H9 (cell line): ENCODE measurements around the gene MALT1. TPM values are rescaled to one million over a fixed set of nuclear protein-coding genes. Genes with fewer than 3 reads are reported as not detected.

Experiments
- DNase-seq: peaks from one replicate; pipeline ENCODE4 v3.0.0-alpha.2; 2017
- H2AFZ ChIP-seq: one replicate; pipeline ENCODE4 v1.6.1; 2013; ENCODE audit warnings: mild to moderate bottlenecking, low read length, control low read depth, moderate library complexity
- H2AK5ac ChIP-seq: 2 replicates; pipeline ENCODE4 v1.6.1; 2013; ENCODE audit warnings: low read length, control low read depth, mixed read lengths; ENCODE audit not compliant: insufficient read length
- H2BK120ac ChIP-seq: one replicate; pipeline ENCODE4 v1.6.1; 2013; ENCODE audit warnings: low read depth, mild to moderate bottlenecking, low read length, control low read depth, inconsistent platforms; ENCODE audit not compliant: poor library complexity, severe bottlenecking
- H2BK12ac ChIP-seq: 2 replicates; pipeline ENCODE4 v1.6.1; 2013; ENCODE audit warnings: low read length, control low read depth, mixed read lengths, low read depth; ENCODE audit not compliant: insufficient read length
- H2BK15ac ChIP-seq: 2 replicates; pipeline ENCODE4 v1.6.1; 2013; ENCODE audit warnings: low read depth, low read length, control low read depth
- H2BK20ac ChIP-seq: one replicate; pipeline ENCODE4 v1.6.1; 2013; ENCODE audit warnings: low read depth, mild to moderate bottlenecking, low read length, control low read depth, inconsistent platforms; ENCODE audit not compliant: poor library complexity, severe bottlenecking
- H2BK5ac ChIP-seq: 2 replicates; pipeline ENCODE4 v1.6.1; 2013; ENCODE audit warnings: low read length, control low read depth, mixed read lengths; ENCODE audit not compliant: insufficient read length
- H3K14ac ChIP-seq: 2 replicates; pipeline ENCODE4 v1.6.1; 2013; ENCODE audit warnings: low read length, control low read depth; ENCODE audit not compliant: insufficient read depth
- H3K18ac ChIP-seq: 2 replicates; pipeline ENCODE4 v1.6.1; 2013; ENCODE audit warnings: low read depth, mild to moderate bottlenecking, mixed read lengths, low read length, control low read depth; ENCODE audit not compliant: insufficient read length
- H3K23ac ChIP-seq: 2 replicates; pipeline ENCODE4 v1.6.1; 2013; ENCODE audit warnings: low read length, control low read depth, mixed read lengths, low read depth; ENCODE audit not compliant: insufficient read length
- H3K23me2 ChIP-seq: 2 replicates; pipeline ENCODE4 v1.6.1; 2013; ENCODE audit warnings: low read depth, mild to moderate bottlenecking, mixed read lengths, low read length, control low read depth; ENCODE audit not compliant: insufficient read length, poor library complexity, severe bottlenecking
- H3K27ac ChIP-seq: 2 replicates; pipeline ENCODE4 v1.5.1; 2013; ENCODE audit warnings: low read length, control low read depth, mixed read lengths, low read depth; ENCODE audit not compliant: insufficient read length
- H3K27me3 ChIP-seq: 2 replicates; pipeline ENCODE4 v1.6.1; 2013; ENCODE audit warnings: low read length, control low read depth, inconsistent platforms; ENCODE audit not compliant: insufficient read depth
- H3K4ac ChIP-seq: 2 replicates; pipeline ENCODE4 v1.6.1; 2013; ENCODE audit warnings: low read depth, mild to moderate bottlenecking, control low read depth, inconsistent platforms, low read length, moderate library complexity
- H3K4me1 ChIP-seq: 2 replicates; pipeline ENCODE4 v1.6.1; 2013; ENCODE audit warnings: low read length, control low read depth, inconsistent platforms; ENCODE audit not compliant: insufficient read depth
- H3K4me2 ChIP-seq: 2 replicates; pipeline ENCODE4 v1.6.1; 2013; ENCODE audit warnings: low read length, control low read depth, mixed read lengths; ENCODE audit not compliant: insufficient read length, insufficient read depth
- H3K56ac ChIP-seq: 2 replicates; pipeline ENCODE4 v1.6.1; 2013; ENCODE audit warnings: low read depth, mild to moderate bottlenecking, mixed read lengths, low read length, control low read depth; ENCODE audit not compliant: insufficient read length
- H3K79me1 ChIP-seq: 2 replicates; pipeline ENCODE4 v1.6.1; 2013; ENCODE audit warnings: low read depth, mild to moderate bottlenecking, moderate library complexity, low read length, control low read depth, inconsistent platforms; ENCODE audit not compliant: insufficient read depth, poor library complexity, severe bottlenecking
- H3K79me2 ChIP-seq: 2 replicates; pipeline ENCODE4 v1.6.1; 2013; ENCODE audit warnings: low read length, control low read depth, inconsistent platforms; ENCODE audit not compliant: insufficient read depth
- H3K9ac ChIP-seq: 2 replicates; pipeline ENCODE4 v1.6.1; 2013; ENCODE audit warnings: low read length, control low read depth, mixed read lengths; ENCODE audit not compliant: insufficient read length; ENCODE audit errors: extremely low read depth
- H3K9me3 ChIP-seq: one replicate; pipeline ENCODE4 v1.6.1; 2013; ENCODE audit warnings: low read depth, low read length, inconsistent platforms; ENCODE audit not compliant: control insufficient read depth
- H3T11ph ChIP-seq: one replicate; pipeline ENCODE4 v1.6.1; 2013; ENCODE audit warnings: mild to moderate bottlenecking, low read length, control low read depth, inconsistent platforms
- H4K20me1 ChIP-seq: one replicate; pipeline ENCODE4 v1.6.1; 2013; ENCODE audit not compliant: control insufficient read depth, insufficient read length, insufficient read depth
- H4K5ac ChIP-seq: 2 replicates; pipeline ENCODE4 v1.6.1; 2013; ENCODE audit warnings: low read depth, mild to moderate bottlenecking, mixed read lengths, low read length, control low read depth; ENCODE audit not compliant: insufficient read length
- H4K8ac ChIP-seq: replicated peaks from 2 replicates; pipeline ENCODE4 v1.6.1; 2013; ENCODE audit warnings: low read length, control low read depth, mixed read lengths, low read depth; ENCODE audit not compliant: insufficient read length
- H4K91ac ChIP-seq: 2 replicates; pipeline ENCODE4 v1.6.1; 2013; ENCODE audit warnings: low read depth, mild to moderate bottlenecking, moderate library complexity, mixed read lengths, low read length, control low read depth; ENCODE audit not compliant: insufficient read length
- H3K27ac Mint-ChIP-seq, 3 experiments: 2 replicates in 2 of 3; 3 replicates in 1 of 3; pipeline ENCODE4 v1.8.0; 2020 to 2021; ENCODE audit warnings: mixed read lengths in 3 of 3, mild to moderate bottlenecking in 1 of 3, moderate library complexity in 1 of 3
- H3K27me3 Mint-ChIP-seq: 2 replicates; pipeline ENCODE4 v1.8.0; 2021; ENCODE audit warnings: low read depth, mild to moderate bottlenecking, moderate library complexity, mixed read lengths
- H3K36me3 Mint-ChIP-seq, 3 experiments: 2 replicates in 2 of 3; 3 replicates in 1 of 3; pipeline ENCODE4 v1.8.0; 2020 to 2021; ENCODE audit warnings: low read depth in 3 of 3, mixed read lengths in 3 of 3; ENCODE audit not compliant: insufficient read depth in 1 of 3
- H3K4me1 Mint-ChIP-seq, 2 experiments: 2 replicates each; pipeline ENCODE4 v1.8.0; 2020; ENCODE audit warnings: mixed read lengths in 2 of 2
- H3K4me3 Mint-ChIP-seq, 2 experiments: 2 replicates in 1 of 2; 3 replicates in 1 of 2; pipeline ENCODE4 v1.8.0; 2020 to 2021; ENCODE audit warnings: mild to moderate bottlenecking in 2 of 2, mixed read lengths in 2 of 2, moderate library complexity in 1 of 2
- H3K9me3 Mint-ChIP-seq, 2 experiments: 2 replicates in 1 of 2; 3 replicates in 1 of 2; pipeline ENCODE4 v1.8.0; 2020; ENCODE audit warnings: mild to moderate bottlenecking in 2 of 2, mixed read lengths in 2 of 2, moderate library complexity in 1 of 2
- WGBS: extraction: QIAGEN DNeasy Blood & Tissue Kit; methylation state at CpG from one replicate; pipeline ENCODE4 v1.1.7; 2013; ENCODE audit warnings: missing lambda C conversion rate, low lambda C conversion rate, mixed read lengths; ENCODE audit not compliant: insufficient read length; ENCODE audit errors: extremely low coverage; 5-methylcytosine and 5-hydroxymethylcytosine counted together
- total RNA-seq: library from RNA; stranded (reverse); gene quantifications from 2 replicates; pipeline ENCODE4 v1.2.1, GENCODE V29; 2021
- TF ChIP-seq, protein P1 (sequence below): fragments of 200-600 bp; sonication (generic); conservative IDR thresholded peaks from 3 replicates; pipeline ENCODE4 v1.8.0; 2021; ENCODE audit warnings: antibody characterized with exemption, mild to moderate bottlenecking

The MALT1 gene
- total RNA-seq, 1 experiment from 2014 or later = 18.1 TPM

DNA sequence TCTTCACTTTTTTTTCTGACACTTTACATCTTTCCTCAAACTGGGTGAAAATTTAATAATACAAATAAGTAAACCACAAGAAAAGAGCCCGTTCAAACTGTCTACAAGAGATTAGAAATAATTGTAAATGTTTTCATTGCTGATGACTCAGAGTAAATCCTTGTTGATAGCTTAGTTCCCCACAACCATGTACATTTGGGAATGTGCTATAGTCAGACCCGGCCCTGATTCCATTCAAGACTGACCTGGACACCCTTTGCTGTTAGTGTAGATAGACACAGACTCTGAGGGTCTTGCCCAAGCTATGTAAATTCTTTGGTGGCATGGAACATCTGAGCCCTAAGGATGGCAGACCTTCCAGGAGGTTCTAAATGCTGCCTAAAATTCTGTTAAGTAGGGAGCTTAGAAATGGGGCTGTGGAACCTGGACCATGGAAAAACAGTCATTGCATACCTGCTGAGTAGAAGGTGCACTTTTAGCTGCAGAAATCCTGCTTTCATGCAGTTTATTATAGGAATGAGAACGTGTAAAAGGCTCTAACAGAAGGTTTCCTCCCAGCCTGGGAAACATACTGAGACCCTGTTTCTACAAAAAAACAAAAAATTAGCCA, 3.7 kb downstream of the MALT1 start:
- H3K27me3 ChIP-seq = no peaks in the 10 kb centered on the region
- H3K56ac ChIP-seq = no peak overlapping the region
- no peak overlapping the region for H4K91ac ChIP-seq
- no CpG with 5 or more reads among the region's 3 CpGs for WGBS
- no peak overlapping the region for H3K4ac ChIP-seq
- Mint-ChIP-seq H3K9me3 (no peaks in the 10 kb centered on the region), H3K4me1 (peaks cover 15 to 22% of the 10 kb centered on the region in 2 experiments), H3K4me3 (no peak overlapping the region), H3K36me3 (peaks cover 0 to 8% (median 2%) of the 10 kb centered on the region in 3 experiments; a peak in 3 of 7 replicates), H3K27me3 (peaks cover 2% of the 10 kb centered on the region), H3K27ac (no peak overlapping the region; a peak in 1 of 7 replicates)
- no peak overlapping the region for H2AFZ ChIP-seq
- TF ChIP-seq, protein P1, sequence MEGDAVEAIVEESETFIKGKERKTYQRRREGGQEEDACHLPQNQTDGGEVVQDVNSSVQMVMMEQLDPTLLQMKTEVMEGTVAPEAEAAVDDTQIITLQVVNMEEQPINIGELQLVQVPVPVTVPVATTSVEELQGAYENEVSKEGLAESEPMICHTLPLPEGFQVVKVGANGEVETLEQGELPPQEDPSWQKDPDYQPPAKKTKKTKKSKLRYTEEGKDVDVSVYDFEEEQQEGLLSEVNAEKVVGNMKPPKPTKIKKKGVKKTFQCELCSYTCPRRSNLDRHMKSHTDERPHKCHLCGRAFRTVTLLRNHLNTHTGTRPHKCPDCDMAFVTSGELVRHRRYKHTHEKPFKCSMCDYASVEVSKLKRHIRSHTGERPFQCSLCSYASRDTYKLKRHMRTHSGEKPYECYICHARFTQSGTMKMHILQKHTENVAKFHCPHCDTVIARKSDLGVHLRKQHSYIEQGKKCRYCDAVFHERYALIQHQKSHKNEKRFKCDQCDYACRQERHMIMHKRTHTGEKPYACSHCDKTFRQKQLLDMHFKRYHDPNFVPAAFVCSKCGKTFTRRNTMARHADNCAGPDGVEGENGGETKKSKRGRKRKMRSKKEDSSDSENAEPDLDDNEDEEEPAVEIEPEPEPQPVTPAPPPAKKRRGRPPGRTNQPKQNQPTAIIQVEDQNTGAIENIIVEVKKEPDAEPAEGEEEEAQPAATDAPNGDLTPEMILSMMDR = no peak
- H2BK12ac ChIP-seq = no peak overlapping the region
- H2BK15ac ChIP-seq = no peak overlapping the region
- DNase-seq = no peak
- no peak overlapping the region for H3K23ac ChIP-seq
- no peak overlapping the region for H3K18ac ChIP-seq
- no peak overlapping the region for H3T11ph ChIP-seq
- H3K14ac ChIP-seq = no peak overlapping the region
- H3K79me1 ChIP-seq = peaks cover 3% of the 10 kb centered on the region
- H4K5ac ChIP-seq = no peak overlapping the region
- peaks cover 4% of the 10 kb centered on the region; the same call in 1 of the 2 replicates for H3K79me2 ChIP-seq
- no peak overlapping the region for H4K8ac ChIP-seq
- H3K23me2 ChIP-seq = peaks cover 12% of the 10 kb centered on the region
- H2AK5ac ChIP-seq = no peak overlapping the region
- peaks cover 2% of the 10 kb centered on the region; the same call in 1 of the 2 replicates for H3K4me1 ChIP-seq
- H2BK5ac ChIP-seq = no peak overlapping the region
- H3K9ac ChIP-seq = no peak overlapping the region
- no peaks in the 10 kb centered on the region for H4K20me1 ChIP-seq
- H3K27ac ChIP-seq = no peak overlapping the region
- no peaks in the 10 kb centered on the region for H3K9me3 ChIP-seq
- no peak overlapping the region for H2BK20ac ChIP-seq
- H2BK120ac ChIP-seq = no peak overlapping the region
- no peak overlapping the region for H3K4me2 ChIP-seq
